ENCODE data around the gene CATSPERD. TPM values are rescaled to one million over a fixed set of nuclear protein-coding genes. Genes with fewer than 3 reads are reported as not detected.
"Not testable (repeated sequence)": the region's sequence is repeated elsewhere in the genome, so short reads cannot be mapped to it uniquely, and the experiment has no call there.

Gene CATSPERD
- total and polyA plus RNA-seq, 4 experiments from 2014 or later: not detected

- H3K27me3 ChIP-seq (ENCODE audit: insufficient read depth, low read length): no peaks in the 10 kb centered on the region
- no peak for DNase-seq
- Mint-ChIP-seq H3K9me3 (no peaks in the 10 kb centered on the region), H3K27ac (no peak overlapping the region), H3K4me3 (no peak overlapping the region), H3K4me1 (no peaks in the 10 kb centered on the region), H3K36me3 (no peaks in the 10 kb centered on the region), H3K27me3 (no peaks in the 10 kb centered on the region)
- H3K9me3 ChIP-seq (ENCODE audit: control insufficient read depth in 1 of 2, low read length in 2 of 2): no peaks in the 10 kb centered on the region
- intact Hi-C loops (cut with micrococcal nuclease): no loop called here
- ChIA-PET CTCF (ENCODE audit: partially characterized antibody) (no interaction called here), POLR2A (ENCODE audit: partially characterized antibody) (no interaction called here)
- no peaks in the 10 kb centered on the region for H3K4me1 ChIP-seq (ENCODE audit: insufficient read depth, low read length)
- no peak overlapping the region for H3K4me3 ChIP-seq (ENCODE audit: low read length in 2 of 2)
- H3K27ac ChIP-seq (ENCODE audit: low read depth, low read length): no peak overlapping the region
- H3K36me3 ChIP-seq (ENCODE audit: insufficient read depth, low read length): no peaks in the 10 kb centered on the region
Measured at GRCh38 chr19:5778402-5778801, 58.0 kb downstream of the CATSPERD start.

- H3K9me3 Mint-ChIP-seq; H3K9me3 ChIP-seq (ENCODE audit: control insufficient read depth in 1 of 2, low read length in 2 of 2); H3K27me3 ChIP-seq (ENCODE audit: insufficient read depth, low read length); H3K4me1 ChIP-seq (ENCODE audit: insufficient read depth, low read length); H3K4me3 ChIP-seq (ENCODE audit: low read length in 2 of 2); DNase-seq; H3K4me3 Mint-ChIP-seq; H3K27ac ChIP-seq (ENCODE audit: low read depth, low read length); H3K36me3 ChIP-seq (ENCODE audit: insufficient read depth, low read length); H3K27me3 Mint-ChIP-seq; intact Hi-C loops (cut with micrococcal nuclease); H3K27ac Mint-ChIP-seq; POLR2A ChIA-PET (ENCODE audit: partially characterized antibody); H3K36me3 Mint-ChIP-seq; H3K4me1 Mint-ChIP-seq: not testable (repeated sequence)
- CTCF ChIA-PET (ENCODE audit: partially characterized antibody): interaction anchor here (0.9 to 1.8 kb wide), 2 partner anchors 11 to 23 kb away, joined by 3 to 5 read pairs; no protein-coding TSS in a partner anchor
Measured at GRCh38 chr19:5780916-5781315, 60.5 kb downstream of the CATSPERD start.

GRCh38 chr19:5782322-5782721, 61.9 kb downstream of the CATSPERD start:
- POLR2A ChIA-PET (ENCODE audit: partially characterized antibody): no interaction called here
- Histone ChIP-seq H3K27me3 (ENCODE audit: insufficient read depth, low read length) (no peaks in the 10 kb centered on the region), H3K36me3 (ENCODE audit: insufficient read depth, low read length) (peaks cover 19% of the 10 kb centered on the region), H3K4me1 (ENCODE audit: insufficient read depth, low read length) (no peaks in the 10 kb centered on the region), H3K9me3 (ENCODE audit: control insufficient read depth in 1 of 2, low read length in 2 of 2) (no peaks in the 10 kb centered on the region), H3K4me3 (ENCODE audit: low read length in 2 of 2) (no peak overlapping the region), H3K27ac (ENCODE audit: low read depth, low read length) (no peak overlapping the region)
- Mint-ChIP-seq H3K27ac (no peak overlapping the region), H3K9me3 (no peaks in the 10 kb centered on the region), H3K4me3 (no peak overlapping the region), H3K36me3 (peaks cover 8 to 16% of the 10 kb centered on the region in 2 donors), H3K4me1 (no peaks in the 10 kb centered on the region), H3K27me3 (no peaks in the 10 kb centered on the region)
- CTCF ChIA-PET (ENCODE audit: partially characterized antibody): no interaction called here
- intact Hi-C loops (cut with micrococcal nuclease): no loop called here
- no peak for DNase-seq

- H3K27ac ChIP-seq (ENCODE audit: low read depth, low read length): no peak overlapping the region
- POLR2A ChIA-PET (ENCODE audit: partially characterized antibody): no interaction called here
- H3K9me3 ChIP-seq (ENCODE audit: control insufficient read depth in 1 of 2, low read length in 2 of 2): no peaks in the 10 kb centered on the region
- Mint-ChIP-seq H3K36me3 (peaks cover 12 to 20% of the 10 kb centered on the region in 2 donors), H3K4me1 (peaks cover 0 to 4% (median under 1%) of the 10 kb centered on the region in 4 donors), H3K27me3 (no peaks in the 10 kb centered on the region), H3K4me3 (no peak overlapping the region), H3K27ac (no peak overlapping the region), H3K9me3 (no peaks in the 10 kb centered on the region)
- no peaks in the 10 kb centered on the region for H3K27me3 ChIP-seq (ENCODE audit: insufficient read depth, low read length)
- intact Hi-C loops (cut with micrococcal nuclease): no loop called here
- no peak for DNase-seq
- CTCF ChIA-PET (ENCODE audit: partially characterized antibody): interaction anchor here (0.7 to 1.1 kb wide), 3 partner anchors 11 to 63 kb away, joined by 3 read pairs; partner anchors contain the start of gene CATSPERD
- peaks cover 27% of the 10 kb centered on the region for H3K36me3 ChIP-seq (ENCODE audit: insufficient read depth, low read length)
- no peak overlapping the region for H3K4me3 ChIP-seq (ENCODE audit: low read length in 2 of 2)
- H3K4me1 ChIP-seq (ENCODE audit: insufficient read depth, low read length): no peaks in the 10 kb centered on the region
Measured at GRCh38 chr19:5782945-5783919, 62.8 kb downstream of the CATSPERD start.

- CTCF ChIA-PET (ENCODE audit: partially characterized antibody): no interaction called here
- H3K4me1 Mint-ChIP-seq: peaks cover 0 to 8% (median under 1%) of the 10 kb centered on the region in 4 donors
- no peaks in the 10 kb centered on the region for H3K9me3 ChIP-seq (ENCODE audit: control insufficient read depth in 1 of 2, low read length in 2 of 2)
Measured at GRCh38 chr19:5784581-5785147, 64.2 kb downstream of the CATSPERD start, which contains the start of gene PRR22. TSS of gene PRR22 (minus strand) at chr19:5784746. CDS start at chr19:5784660, 86 bp downstream.

GRCh38 chr19:5785423-5785822, 65.0 kb downstream of the CATSPERD start:
- Histone ChIP-seq H3K36me3 (ENCODE audit: insufficient read depth, low read length) (peaks cover 44% of the 10 kb centered on the region), H3K27ac (ENCODE audit: low read depth, low read length) (no peak overlapping the region), H3K9me3 (ENCODE audit: control insufficient read depth in 1 of 2, low read length in 2 of 2) (no peaks in the 10 kb centered on the region), H3K4me3 (ENCODE audit: low read length in 2 of 2) (no peak overlapping the region), H3K27me3 (ENCODE audit: insufficient read depth, low read length) (no peaks in the 10 kb centered on the region), H3K4me1 (ENCODE audit: insufficient read depth, low read length) (peaks cover 9% of the 10 kb centered on the region)
- intact Hi-C loops (cut with micrococcal nuclease): no loop called here
- no peak overlapping the region for H3K4me3 Mint-ChIP-seq
- CTCF ChIA-PET (ENCODE audit: partially characterized antibody): no interaction called here
- H3K36me3 Mint-ChIP-seq: peaks cover 19 to 32% of the 10 kb centered on the region in 2 donors
- no peaks in the 10 kb centered on the region for H3K27me3 Mint-ChIP-seq
- no peaks in the 10 kb centered on the region for H3K9me3 Mint-ChIP-seq
- H3K4me1 Mint-ChIP-seq: peaks cover 4 to 16% (median 5%) of the 10 kb centered on the region in 4 donors
- DNase-seq: no peak
- no peak overlapping the region for H3K27ac Mint-ChIP-seq
- POLR2A ChIA-PET (ENCODE audit: partially characterized antibody): no interaction called here

More at GRCh38 chr19:5784581-5785147, 64.2 kb downstream of the CATSPERD start, which contains the start of gene PRR22:
- H3K27ac Mint-ChIP-seq: no peak within 1 kb of the TSS
- H3K27me3 ChIP-seq (ENCODE audit: insufficient read depth, low read length): no peaks in the 10 kb centered on the region
- H3K27ac ChIP-seq (ENCODE audit: low read depth, low read length): no peak within 1 kb of the TSS
- H3K9me3 Mint-ChIP-seq: no peaks in the 10 kb centered on the region
- intact Hi-C loops (cut with micrococcal nuclease): no loop called here
- POLR2A ChIA-PET (ENCODE audit: partially characterized antibody): no interaction called here
- peaks cover 15 to 27% of the 10 kb centered on the region in 2 donors for H3K36me3 Mint-ChIP-seq
- no peak within 1 kb of the TSS for H3K4me3 Mint-ChIP-seq
- no peaks in the 10 kb centered on the region for H3K27me3 Mint-ChIP-seq
- peaks cover 1% of the 10 kb centered on the region for H3K4me1 ChIP-seq (ENCODE audit: insufficient read depth, low read length)
- H3K36me3 ChIP-seq (ENCODE audit: insufficient read depth, low read length): peaks cover 40% of the 10 kb centered on the region
- no peak within 1 kb of the TSS for H3K4me3 ChIP-seq (ENCODE audit: low read length in 2 of 2)
- no peak for DNase-seq

- H3K9me3 ChIP-seq (ENCODE audit: control insufficient read depth in 1 of 2, low read length in 2 of 2): no peaks in the 10 kb centered on the region
- no peak for DNase-seq
- H3K4me1 Mint-ChIP-seq: peaks cover 11 to 24% (median 12%) of the 10 kb centered on the region in 4 donors
- peaks cover 44% of the 10 kb centered on the region for H3K36me3 ChIP-seq (ENCODE audit: insufficient read depth, low read length)
- H3K27ac Mint-ChIP-seq: no peak overlapping the region
- H3K4me3 Mint-ChIP-seq: no peak overlapping the region
- peaks cover 0 to 2% of the 10 kb centered on the region in 2 donors for H3K27me3 Mint-ChIP-seq
- H3K27ac ChIP-seq (ENCODE audit: low read depth, low read length): no peak overlapping the region
- intact Hi-C loops (cut with micrococcal nuclease): no loop called here
- no peaks in the 10 kb centered on the region for H3K27me3 ChIP-seq (ENCODE audit: insufficient read depth, low read length)
- peaks cover 0 to 4% (median 0%) of the 10 kb centered on the region in 8 donors for H3K9me3 Mint-ChIP-seq
- POLR2A ChIA-PET (ENCODE audit: partially characterized antibody): no interaction called here
- H3K36me3 Mint-ChIP-seq: peaks cover 21 to 39% of the 10 kb centered on the region in 2 donors
- CTCF ChIA-PET (ENCODE audit: partially characterized antibody): no interaction called here
- peaks cover 14% of the 10 kb centered on the region for H3K4me1 ChIP-seq (ENCODE audit: insufficient read depth, low read length)
- no peak overlapping the region for H3K4me3 ChIP-seq (ENCODE audit: low read length in 2 of 2)
Measured at GRCh38 chr19:5786593-5787408, 66.4 kb downstream of the CATSPERD start.
